AG09319 (cell line): Measurements from ENCODE around the gene CCK.

Experiments
- DNase-seq: peaks from one replicate; pipeline ENCODE4 v3.0.0-alpha.2; 2010; ENCODE audit warnings: low read depth; ENCODE audit errors: extremely low read depth
- TF ChIP-seq, protein P1 (sequence below): IDR thresholded peaks from 2 replicates; pipeline ENCODE4 v1.5.1; 2011; ENCODE audit warnings: low read depth, mild to moderate bottlenecking, inconsistent platforms, low read length, moderate library complexity

Gene CCK

DNA sequence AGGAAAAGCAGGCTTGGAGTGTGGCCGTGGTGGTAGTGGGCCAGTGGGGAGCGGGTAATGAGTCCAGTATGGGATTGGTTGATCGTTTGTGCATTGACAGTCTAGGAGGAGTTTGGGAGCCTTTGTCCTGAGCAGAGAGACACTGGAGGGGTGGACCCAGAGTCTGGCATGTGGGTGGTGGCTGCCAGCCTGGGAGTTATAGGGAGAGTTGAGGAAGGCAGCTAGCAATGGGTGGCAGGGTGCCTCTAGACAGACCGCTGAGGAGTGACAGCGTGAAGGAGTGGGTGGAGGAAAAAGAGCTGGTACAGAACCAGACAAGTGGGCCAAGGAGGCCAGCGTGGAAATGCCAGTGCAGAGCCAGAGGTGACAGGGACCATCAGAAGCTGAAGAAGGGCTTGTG, 1.9 kb upstream of the CCK start:
- TF ChIP-seq, protein P1, sequence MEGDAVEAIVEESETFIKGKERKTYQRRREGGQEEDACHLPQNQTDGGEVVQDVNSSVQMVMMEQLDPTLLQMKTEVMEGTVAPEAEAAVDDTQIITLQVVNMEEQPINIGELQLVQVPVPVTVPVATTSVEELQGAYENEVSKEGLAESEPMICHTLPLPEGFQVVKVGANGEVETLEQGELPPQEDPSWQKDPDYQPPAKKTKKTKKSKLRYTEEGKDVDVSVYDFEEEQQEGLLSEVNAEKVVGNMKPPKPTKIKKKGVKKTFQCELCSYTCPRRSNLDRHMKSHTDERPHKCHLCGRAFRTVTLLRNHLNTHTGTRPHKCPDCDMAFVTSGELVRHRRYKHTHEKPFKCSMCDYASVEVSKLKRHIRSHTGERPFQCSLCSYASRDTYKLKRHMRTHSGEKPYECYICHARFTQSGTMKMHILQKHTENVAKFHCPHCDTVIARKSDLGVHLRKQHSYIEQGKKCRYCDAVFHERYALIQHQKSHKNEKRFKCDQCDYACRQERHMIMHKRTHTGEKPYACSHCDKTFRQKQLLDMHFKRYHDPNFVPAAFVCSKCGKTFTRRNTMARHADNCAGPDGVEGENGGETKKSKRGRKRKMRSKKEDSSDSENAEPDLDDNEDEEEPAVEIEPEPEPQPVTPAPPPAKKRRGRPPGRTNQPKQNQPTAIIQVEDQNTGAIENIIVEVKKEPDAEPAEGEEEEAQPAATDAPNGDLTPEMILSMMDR = no peak
- no peak for DNase-seq

DNA sequence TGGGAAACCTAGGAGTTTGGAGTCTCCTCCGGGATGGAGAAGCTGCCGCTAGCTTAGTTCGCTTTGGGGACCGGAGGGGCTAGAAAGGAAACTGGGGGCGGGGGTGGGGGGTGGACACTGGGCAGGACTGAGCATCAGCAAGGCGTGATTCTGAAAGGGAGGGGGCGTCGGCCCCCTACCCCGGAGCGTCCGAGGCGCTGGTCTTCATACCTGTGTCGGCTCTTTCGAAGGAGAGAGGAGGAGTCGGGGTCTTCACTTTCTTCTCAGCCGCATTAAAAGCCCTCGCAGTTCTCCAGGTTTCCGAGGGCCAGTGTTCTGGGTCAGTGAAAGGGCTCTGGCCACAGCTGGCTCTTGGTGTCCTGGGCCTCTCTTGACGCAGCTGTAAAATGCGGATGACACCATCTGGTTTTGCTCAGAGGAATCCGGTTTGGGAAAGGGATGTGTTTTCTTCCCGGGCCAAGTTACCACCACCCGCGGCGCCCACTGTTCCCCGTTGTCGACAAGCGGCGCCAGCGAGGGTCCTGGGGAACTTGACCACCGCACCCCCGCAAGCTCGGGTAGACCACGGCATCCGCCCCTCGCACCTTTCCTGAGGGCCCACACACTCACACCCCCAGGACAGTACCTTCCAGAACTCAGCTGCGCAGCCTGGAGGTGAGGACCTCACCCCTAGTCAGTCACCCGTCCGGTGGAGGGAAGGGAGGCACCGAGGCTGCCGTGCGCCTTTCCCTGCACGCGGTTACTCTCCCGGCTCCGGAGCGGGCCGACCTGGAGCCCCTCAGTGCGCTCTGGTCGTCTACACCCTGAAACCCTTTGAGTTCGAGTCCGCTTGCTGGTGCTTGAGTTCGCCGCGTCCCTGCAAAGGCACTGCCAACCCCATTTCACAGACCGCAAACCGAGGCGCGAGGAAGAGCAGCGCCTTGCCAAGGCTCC, 660 bp downstream of the CCK start:
- DNase-seq = no peak
- TF ChIP-seq, protein P1 = no peak

DNA sequence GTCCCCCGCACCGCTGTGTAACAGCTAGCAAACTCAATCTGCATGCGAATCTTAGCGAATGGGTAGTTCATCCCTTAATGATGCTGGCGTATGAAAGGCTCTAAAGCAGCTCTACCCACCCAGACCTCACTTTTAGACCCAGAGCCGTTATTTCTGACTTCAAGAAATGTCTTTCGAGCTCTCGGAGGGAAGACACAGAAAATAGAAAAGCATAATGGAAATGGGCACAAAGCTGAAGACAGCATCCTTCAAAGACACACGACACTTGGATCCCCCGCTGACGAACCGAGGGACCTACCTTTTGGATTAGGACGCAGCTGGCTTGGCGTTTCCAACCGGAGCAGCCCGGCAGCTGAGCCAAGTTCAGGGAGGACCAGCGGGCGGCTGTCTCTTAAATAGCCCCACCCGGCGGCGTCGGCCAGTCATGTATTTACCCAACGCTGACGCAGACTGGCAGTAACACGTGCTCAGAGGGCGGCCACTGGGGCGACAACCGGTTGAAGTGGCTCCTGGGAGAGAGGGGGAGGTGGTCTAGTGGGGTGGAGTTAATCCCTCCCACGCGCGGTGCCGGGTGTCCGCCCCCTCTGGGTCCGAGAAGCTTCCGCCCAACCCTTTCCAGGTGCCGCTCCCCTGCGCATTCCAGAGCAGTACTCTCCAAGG, 1.5 kb downstream of the CCK start:
- no peak for DNase-seq
- TF ChIP-seq, protein P1 = no peak

DNA sequence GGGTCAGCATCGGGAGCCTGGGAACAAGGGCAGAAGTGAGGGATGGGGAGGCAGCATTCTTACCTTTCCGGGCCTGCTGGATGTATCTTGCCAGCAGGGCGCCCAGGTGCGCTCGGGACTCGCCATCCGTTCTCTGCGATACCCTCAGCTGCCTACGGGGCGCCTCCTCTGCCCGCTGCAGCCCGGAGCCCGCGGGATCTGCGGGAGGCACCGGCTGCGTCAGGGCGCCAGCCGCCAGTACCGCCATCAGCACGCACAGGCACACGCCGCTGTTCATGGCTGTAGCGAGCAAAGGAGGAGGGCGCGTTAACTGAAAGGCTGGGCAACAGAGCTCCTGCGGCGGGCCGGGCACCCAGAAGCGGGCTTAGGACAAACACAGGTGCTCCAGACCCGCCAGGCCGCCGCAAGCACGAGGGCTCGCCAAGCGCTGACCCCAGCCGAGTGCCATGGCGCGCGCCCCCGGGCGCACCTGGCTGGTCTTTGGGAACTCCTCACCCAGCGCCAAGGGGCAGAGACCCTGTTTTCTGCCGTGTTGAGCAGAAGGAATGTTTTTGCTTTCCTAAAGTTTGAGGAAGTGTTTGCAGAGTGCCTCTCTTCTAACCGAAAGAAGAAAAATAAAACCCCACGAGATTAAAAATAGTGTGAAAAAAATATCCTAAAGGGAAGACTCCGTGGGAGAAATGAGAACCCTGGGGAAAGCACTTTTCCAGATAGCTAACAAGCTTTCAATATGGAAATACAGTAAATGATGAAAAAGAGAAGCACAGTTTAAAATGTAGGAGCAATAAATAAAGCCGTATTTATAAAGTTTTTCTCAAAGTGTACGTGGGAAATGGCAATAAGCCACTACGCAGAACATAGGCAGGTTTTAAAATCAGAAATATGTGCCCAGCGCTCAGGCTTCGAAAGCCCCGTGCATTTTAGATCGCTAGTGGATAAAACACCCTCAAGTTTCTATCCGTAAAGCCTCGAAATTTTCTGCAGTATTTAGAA, 2.3 kb downstream of the CCK start:
- no peak for DNase-seq
- TF ChIP-seq, protein P1 = no peak

DNA sequence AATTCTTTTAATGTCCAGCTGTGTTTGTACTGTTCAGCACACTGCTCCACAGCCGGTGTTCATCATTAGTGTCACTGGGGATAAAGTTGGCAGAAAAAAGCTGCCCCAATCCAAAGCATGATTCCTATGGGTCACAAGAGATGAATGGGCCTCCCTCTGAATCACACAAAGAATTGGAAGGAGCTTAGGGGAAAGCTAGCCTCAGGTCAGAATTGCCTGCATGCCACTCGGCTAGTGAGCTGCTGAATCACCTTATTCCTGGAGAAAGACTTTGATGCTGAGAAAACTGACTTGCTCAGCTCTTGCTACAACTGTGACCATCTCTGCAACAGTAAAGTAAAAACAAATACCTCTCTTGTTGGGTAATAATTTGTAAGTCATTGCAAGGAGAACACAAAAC, 3.5 kb downstream of the CCK start:
- peak; percentile 20 for DNase-seq
- TF ChIP-seq, protein P1 = no peak

DNA sequence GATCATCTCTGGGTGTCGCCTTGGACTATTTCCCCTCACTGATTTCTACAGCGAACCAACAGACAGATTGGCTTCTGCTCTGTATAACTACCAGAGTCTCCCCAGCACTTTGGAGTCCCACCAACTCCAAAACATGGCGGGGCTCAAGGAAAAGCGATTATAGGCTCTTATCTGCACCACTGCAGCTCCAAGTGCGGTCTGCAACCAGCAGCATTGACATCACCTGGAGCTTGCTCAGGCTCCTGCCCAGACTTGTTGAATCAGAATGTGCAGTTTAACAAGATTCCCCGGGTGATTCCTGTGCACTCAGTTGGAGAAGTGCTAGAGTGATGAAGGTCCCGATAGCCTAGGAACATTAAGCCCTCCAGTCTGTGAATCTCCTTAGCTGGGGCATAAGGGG, 9.0 kb downstream of the CCK start:
- DNase-seq = no peak
- TF ChIP-seq, protein P1 = no peak
